ENCODE measurements around the gene SORL1-AS1.

Gene SORL1-AS1

DNA sequence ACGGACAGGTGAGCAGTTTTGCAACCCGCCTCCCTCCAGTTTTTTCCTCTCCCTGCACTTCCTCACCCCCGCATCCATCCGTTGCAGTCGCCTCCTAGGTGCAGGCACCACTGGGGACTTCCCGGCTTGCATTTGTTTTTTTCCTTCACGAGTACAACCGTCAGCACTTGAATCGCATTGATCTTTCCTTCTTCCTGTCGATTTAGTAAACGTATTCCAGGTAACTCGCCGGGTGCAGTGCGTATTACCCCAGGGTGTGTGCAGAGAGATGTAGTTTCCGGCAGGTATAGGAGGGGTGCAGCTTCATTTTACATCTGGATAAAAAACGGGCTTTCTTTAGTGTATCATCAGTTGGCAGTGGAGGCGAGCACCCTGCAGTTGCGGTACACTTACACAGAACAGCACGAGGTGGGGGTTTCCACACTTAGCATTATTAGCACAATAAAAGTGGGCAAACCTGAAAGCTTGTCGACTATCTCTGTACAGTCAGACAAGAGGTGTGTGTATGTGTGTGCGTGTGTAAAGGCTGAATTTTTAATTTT lies at the start of gene SORL1-AS1:
SORL1-AS1 (minus strand) TSS at position 359 of the 542 bp plus-strand sequence.
- TF ChIP-seq EGR1 (IDR thresholded peaks at IDR 0.05) (no peak), NFIC (IDR thresholded peaks at IDR 0.05) (no peak), EP300 (IDR thresholded peaks at IDR 0.05; ENCODE audit: borderline replicate concordance) (no peak), TEAD4 (IDR thresholded peaks at IDR 0.05) (no peak), TCF12 (IDR thresholded peaks at IDR 0.05; ENCODE audit: low read depth) (no peak), YY1 (IDR thresholded peaks at IDR 0.05; ENCODE audit: low read depth) (no peak), ZBTB7A (IDR thresholded peaks at IDR 0.05; ENCODE audit: low read depth) (no peak), TAF1 (IDR thresholded peaks at IDR 0.05; ENCODE audit: low read depth) (no peak), FOXM1 (IDR thresholded peaks at IDR 0.05; ENCODE audit: borderline replicate concordance, low read depth) (no peak), RAD21 (IDR thresholded peaks at IDR 0.05; ENCODE audit: low read depth) (no peak), CREB1 (IDR thresholded peaks at IDR 0.05; ENCODE audit: low read depth) (no peak), CEBPB (IDR thresholded peaks at IDR 0.05) (no peak)
- TF ChIP-seq, protein P1, sequence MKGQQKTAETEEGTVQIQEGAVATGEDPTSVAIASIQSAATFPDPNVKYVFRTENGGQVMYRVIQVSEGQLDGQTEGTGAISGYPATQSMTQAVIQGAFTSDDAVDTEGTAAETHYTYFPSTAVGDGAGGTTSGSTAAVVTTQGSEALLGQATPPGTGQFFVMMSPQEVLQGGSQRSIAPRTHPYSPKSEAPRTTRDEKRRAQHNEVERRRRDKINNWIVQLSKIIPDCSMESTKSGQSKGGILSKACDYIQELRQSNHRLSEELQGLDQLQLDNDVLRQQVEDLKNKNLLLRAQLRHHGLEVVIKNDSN (IDR thresholded peaks at IDR 0.05), result no peak
- TF ChIP-seq, protein P2, sequence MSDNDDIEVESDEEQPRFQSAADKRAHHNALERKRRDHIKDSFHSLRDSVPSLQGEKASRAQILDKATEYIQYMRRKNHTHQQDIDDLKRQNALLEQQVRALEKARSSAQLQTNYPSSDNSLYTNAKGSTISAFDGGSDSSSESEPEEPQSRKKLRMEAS (IDR thresholded peaks at IDR 0.05), result no peak
- TF ChIP-seq, protein P3, sequence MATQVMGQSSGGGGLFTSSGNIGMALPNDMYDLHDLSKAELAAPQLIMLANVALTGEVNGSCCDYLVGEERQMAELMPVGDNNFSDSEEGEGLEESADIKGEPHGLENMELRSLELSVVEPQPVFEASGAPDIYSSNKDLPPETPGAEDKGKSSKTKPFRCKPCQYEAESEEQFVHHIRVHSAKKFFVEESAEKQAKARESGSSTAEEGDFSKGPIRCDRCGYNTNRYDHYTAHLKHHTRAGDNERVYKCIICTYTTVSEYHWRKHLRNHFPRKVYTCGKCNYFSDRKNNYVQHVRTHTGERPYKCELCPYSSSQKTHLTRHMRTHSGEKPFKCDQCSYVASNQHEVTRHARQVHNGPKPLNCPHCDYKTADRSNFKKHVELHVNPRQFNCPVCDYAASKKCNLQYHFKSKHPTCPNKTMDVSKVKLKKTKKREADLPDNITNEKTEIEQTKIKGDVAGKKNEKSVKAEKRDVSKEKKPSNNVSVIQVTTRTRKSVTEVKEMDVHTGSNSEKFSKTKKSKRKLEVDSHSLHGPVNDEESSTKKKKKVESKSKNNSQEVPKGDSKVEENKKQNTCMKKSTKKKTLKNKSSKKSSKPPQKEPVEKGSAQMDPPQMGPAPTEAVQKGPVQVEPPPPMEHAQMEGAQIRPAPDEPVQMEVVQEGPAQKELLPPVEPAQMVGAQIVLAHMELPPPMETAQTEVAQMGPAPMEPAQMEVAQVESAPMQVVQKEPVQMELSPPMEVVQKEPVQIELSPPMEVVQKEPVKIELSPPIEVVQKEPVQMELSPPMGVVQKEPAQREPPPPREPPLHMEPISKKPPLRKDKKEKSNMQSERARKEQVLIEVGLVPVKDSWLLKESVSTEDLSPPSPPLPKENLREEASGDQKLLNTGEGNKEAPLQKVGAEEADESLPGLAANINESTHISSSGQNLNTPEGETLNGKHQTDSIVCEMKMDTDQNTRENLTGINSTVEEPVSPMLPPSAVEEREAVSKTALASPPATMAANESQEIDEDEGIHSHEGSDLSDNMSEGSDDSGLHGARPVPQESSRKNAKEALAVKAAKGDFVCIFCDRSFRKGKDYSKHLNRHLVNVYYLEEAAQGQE (IDR thresholded peaks at IDR 0.05; ENCODE audit: low read depth), result no peak

DNA sequence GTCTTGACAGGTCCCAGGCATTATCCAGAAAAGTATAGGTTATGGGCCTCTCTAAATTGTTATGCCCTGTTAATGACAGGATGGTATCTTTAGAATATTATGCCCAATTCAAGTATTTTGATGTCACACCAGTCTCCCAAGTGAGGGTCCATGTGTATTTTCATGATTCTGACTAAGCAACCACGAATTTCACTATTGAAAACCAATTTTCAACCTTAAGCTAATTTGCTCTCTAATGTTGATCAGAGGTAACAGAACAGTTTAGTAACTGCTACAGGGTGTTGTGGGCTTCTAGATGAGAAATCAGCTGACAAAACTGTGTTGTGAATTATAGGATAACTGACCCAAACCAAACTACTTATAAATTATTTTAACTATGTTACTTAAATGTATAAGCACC lies 48.0 kb upstream of the SORL1-AS1 start:
- no peak for TF ChIP-seq NFIC (IDR thresholded peaks at IDR 0.05)
- TF ChIP-seq YY1 (IDR thresholded peaks at IDR 0.05; ENCODE audit: low read depth), result no peak
- no peak for TF ChIP-seq FOXM1 (IDR thresholded peaks at IDR 0.05; ENCODE audit: borderline replicate concordance, low read depth)
- no peak for TF ChIP-seq CREB1 (IDR thresholded peaks at IDR 0.05; ENCODE audit: low read depth)
- TF ChIP-seq, protein P2 (IDR thresholded peaks at IDR 0.05), result no peak
- no peak for TF ChIP-seq EGR1 (IDR thresholded peaks at IDR 0.05)
- no peak for TF ChIP-seq TEAD4 (IDR thresholded peaks at IDR 0.05)
- TF ChIP-seq ZBTB7A (IDR thresholded peaks at IDR 0.05; ENCODE audit: low read depth), result no peak

DNA sequence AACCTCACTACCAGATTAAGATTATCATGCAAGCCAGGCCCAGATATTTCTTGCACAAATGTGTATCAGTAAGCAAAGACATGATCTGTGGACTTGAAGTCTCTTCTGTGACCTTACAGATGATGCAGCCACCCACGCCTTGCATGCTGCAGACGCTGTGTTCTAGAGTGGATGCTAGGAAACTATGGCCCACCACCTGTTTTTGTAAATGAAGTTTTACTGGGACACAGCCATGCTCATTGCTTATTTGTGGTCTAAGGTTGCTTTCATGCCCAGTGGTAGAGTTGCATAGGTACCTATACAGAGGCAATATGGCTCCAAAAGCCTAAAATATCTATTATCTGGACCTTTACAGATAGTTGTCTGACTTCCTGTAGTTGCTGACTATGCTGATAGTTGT lies 47.5 kb upstream of the SORL1-AS1 start:
- TF ChIP-seq, protein P3 (IDR thresholded peaks at IDR 0.05; ENCODE audit: low read depth), result no peak
- no peak for TF ChIP-seq NFIC (IDR thresholded peaks at IDR 0.05)
- TF ChIP-seq EP300 (IDR thresholded peaks at IDR 0.05; ENCODE audit: borderline replicate concordance), result no peak
- no peak for TF ChIP-seq TCF12 (IDR thresholded peaks at IDR 0.05; ENCODE audit: low read depth)
- no peak for TF ChIP-seq YY1 (IDR thresholded peaks at IDR 0.05; ENCODE audit: low read depth)
- TF ChIP-seq, protein P2 (IDR thresholded peaks at IDR 0.05), result no peak
- TF ChIP-seq FOXM1 (IDR thresholded peaks at IDR 0.05; ENCODE audit: borderline replicate concordance, low read depth), result no peak

DNA sequence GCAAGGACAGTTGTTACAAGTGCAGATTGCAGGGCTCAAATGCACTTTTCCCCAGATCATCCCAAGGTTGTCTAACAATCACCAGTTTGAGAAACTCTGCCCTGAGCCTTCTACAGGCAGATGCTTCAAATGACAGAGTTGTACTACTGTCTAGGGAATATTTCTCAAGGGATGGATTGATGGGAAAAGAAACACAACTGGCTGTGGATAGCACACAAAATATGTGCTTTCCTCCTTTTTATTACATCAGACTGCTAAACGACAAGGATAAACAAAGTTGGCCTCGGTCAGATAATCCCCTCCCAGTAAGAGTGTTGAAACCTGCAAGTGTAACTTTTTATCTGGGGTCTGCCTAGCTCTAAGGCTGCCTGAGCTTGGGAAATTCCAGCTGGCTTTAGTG lies 46.6 kb upstream of the SORL1-AS1 start:
- TF ChIP-seq, protein P3 (IDR thresholded peaks at IDR 0.05; ENCODE audit: low read depth), result no peak
- TF ChIP-seq CEBPB (IDR thresholded peaks at IDR 0.05) (no peak), NFIC (IDR thresholded peaks at IDR 0.05) (no peak)
- TF ChIP-seq, protein P2 (IDR thresholded peaks at IDR 0.05), result no peak
- TF ChIP-seq, protein P1 (IDR thresholded peaks at IDR 0.05), result no peak
